Nephron progenitor cell (in vitro differentiated cells): ENCODE results near the gene HSD17B1.
"Not testable (repeated sequence)": the region's sequence is repeated elsewhere in the genome, so short reads cannot be mapped to it uniquely, and the experiment has no call there.

ENCODE experiments used
- DNase-seq: peaks from one replicate; pipeline ENCODE4 v3.0.0; 2021
- H3K27ac Mint-ChIP-seq: 2 replicates; pipeline ENCODE4 v1.8.0; 2021; ENCODE audit warnings: mild to moderate bottlenecking, moderate library complexity, mixed read lengths
- H3K27me3 Mint-ChIP-seq: 2 replicates; pipeline ENCODE4 v1.8.0; 2021; ENCODE audit warnings: mild to moderate bottlenecking, low read depth, mixed read lengths; ENCODE audit not compliant: poor library complexity
- H3K36me3 Mint-ChIP-seq: 2 replicates; pipeline ENCODE4 v1.8.0; 2021; ENCODE audit warnings: low read depth, mixed read lengths
- H3K4me1 Mint-ChIP-seq: 2 replicates; pipeline ENCODE4 v1.8.0; 2021; ENCODE audit warnings: mixed read lengths
- H3K4me3 Mint-ChIP-seq: 2 replicates; pipeline ENCODE4 v1.8.0; 2021; ENCODE audit warnings: mild to moderate bottlenecking, moderate library complexity, mixed read lengths
- H3K9me3 Mint-ChIP-seq: 2 replicates; pipeline ENCODE4 v1.8.0; 2021; ENCODE audit warnings: mild to moderate bottlenecking, moderate library complexity, mixed read lengths
- TF ChIP-seq, protein P1 (sequence below): fragments of 200-600 bp; sonication (generic); IDR thresholded peaks from 2 replicates; pipeline ENCODE4 v1.5.0; 2021; ENCODE audit warnings: antibody characterized with exemption

HSD17B1 gene

DNA sequence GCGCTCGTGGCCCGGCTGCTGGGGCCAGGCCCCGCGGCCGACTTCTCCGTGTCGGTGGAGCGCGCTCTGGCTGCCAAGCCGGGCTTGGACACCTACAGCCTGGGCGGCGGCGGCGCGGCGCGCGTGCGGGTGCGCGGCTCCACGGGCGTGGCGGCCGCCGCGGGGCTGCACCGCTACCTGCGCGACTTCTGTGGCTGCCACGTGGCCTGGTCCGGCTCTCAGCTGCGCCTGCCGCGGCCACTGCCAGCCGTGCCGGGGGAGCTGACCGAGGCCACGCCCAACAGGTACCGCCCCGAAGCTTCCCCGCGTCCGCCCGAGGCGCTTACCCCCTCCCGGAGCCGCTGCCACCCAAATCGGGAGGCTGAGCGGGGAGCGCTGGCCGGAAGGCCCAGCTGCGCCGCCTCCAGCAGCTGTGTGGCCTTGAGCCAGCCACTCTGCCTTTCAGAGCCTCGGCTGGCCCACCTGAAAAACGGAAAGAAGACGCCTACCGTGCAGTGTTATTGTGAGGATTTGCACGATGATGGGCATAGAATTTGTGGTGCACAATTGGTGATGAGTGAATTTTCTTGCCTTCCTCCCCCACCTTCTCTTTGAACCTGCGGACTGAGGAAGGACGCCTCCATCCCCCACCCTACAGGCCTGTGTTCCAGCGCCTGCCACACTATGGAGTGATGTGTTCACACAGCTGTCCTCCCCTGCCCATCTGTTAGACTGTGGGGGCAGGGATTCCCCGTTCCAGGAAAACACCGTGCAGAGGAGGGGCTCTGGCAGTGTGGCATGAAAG, 16.2 kb upstream of the HSD17B1 start:
- Mint-ChIP-seq H3K9me3 (no peaks in the 10 kb centered on the region), H3K27ac (peak overlapping the region; percentile 89), H3K36me3 (peaks cover 12% of the 10 kb centered on the region), H3K4me1 (peaks cover 53% of the 10 kb centered on the region), H3K4me3 (peak overlapping the region; percentile 85), H3K27me3 (peaks cover 12% of the 10 kb centered on the region)
- peak; percentile 77 for DNase-seq
- TF ChIP-seq, protein P1, sequence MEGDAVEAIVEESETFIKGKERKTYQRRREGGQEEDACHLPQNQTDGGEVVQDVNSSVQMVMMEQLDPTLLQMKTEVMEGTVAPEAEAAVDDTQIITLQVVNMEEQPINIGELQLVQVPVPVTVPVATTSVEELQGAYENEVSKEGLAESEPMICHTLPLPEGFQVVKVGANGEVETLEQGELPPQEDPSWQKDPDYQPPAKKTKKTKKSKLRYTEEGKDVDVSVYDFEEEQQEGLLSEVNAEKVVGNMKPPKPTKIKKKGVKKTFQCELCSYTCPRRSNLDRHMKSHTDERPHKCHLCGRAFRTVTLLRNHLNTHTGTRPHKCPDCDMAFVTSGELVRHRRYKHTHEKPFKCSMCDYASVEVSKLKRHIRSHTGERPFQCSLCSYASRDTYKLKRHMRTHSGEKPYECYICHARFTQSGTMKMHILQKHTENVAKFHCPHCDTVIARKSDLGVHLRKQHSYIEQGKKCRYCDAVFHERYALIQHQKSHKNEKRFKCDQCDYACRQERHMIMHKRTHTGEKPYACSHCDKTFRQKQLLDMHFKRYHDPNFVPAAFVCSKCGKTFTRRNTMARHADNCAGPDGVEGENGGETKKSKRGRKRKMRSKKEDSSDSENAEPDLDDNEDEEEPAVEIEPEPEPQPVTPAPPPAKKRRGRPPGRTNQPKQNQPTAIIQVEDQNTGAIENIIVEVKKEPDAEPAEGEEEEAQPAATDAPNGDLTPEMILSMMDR: no peak

DNA sequence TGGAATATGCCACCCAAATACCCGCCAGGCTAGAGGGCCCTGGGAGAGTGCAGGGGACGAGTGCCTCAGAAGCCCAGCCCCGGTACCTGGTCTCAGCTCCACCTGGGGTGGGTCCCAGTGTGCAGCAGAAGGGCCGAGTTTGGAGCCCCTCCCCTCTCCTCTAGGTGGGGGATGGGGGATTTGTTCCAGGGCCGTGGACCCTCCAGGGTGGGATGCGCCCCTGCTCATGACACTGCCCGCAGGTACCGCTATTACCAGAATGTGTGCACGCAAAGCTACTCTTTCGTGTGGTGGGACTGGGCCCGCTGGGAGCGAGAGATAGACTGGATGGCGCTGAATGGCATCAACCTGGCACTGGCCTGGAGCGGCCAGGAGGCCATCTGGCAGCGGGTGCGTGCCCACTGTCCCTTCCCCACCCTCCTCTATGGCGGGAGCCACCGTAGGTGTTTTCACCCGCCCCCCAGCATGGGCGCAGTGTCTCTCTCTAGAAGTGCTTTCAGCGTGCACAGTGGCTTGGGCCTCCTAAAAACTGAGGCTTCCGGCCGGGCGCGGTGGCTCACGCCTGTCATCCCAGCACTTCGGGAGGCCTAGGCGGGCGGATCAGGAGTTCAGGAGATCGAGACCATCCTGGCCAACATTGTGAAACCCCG, 15.4 kb upstream of the HSD17B1 start:
- Mint-ChIP-seq H3K4me1 (peaks cover 49% of the 10 kb centered on the region), H3K4me3 (peak overlapping the region; percentile 85), H3K9me3 (no peaks in the 10 kb centered on the region), H3K36me3 (peaks cover 12% of the 10 kb centered on the region), H3K27ac (peak overlapping the region; percentile 89), H3K27me3 (peaks cover 12% of the 10 kb centered on the region)
- TF ChIP-seq, protein P1: no peak
- no peak for DNase-seq

DNA sequence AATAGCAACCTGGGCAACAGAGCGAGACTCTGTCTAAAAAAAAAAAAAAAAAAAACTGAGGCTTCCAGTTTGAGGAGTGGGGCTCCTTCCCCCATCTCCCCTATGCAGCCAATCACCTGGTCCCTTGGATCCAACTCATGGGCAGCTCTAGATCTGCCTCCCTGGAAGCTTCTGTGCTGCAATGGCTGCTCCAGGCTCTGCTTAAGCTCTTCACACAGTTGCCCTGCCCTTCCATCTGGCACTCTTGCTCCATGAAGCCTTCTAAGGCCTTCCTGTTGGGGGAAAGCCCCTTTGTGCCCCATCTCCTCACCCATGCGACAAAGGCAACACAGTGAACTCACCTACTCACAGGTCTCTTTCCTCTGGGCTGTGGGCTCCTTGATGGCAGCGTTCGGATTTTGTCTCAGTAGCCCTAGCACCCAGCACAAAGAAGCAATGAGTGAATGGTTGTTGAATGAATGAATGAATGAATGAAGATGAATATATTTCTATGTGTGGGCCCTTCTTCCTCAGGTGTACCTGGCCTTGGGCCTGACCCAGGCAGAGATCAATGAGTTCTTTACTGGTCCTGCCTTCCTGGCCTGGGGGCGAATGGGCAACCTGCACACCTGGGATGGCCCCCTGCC, 14.8 kb upstream of the HSD17B1 start:
- Mint-ChIP-seq H3K27ac (no peak overlapping the region), H3K27me3 (peaks cover 12% of the 10 kb centered on the region), H3K9me3 (no peaks in the 10 kb centered on the region), H3K4me3 (peak overlapping the region; percentile 73), H3K4me1 (peaks cover 49% of the 10 kb centered on the region), H3K36me3 (peaks cover 12% of the 10 kb centered on the region)
- TF ChIP-seq, protein P1: no peak
- no peak for DNase-seq

DNA sequence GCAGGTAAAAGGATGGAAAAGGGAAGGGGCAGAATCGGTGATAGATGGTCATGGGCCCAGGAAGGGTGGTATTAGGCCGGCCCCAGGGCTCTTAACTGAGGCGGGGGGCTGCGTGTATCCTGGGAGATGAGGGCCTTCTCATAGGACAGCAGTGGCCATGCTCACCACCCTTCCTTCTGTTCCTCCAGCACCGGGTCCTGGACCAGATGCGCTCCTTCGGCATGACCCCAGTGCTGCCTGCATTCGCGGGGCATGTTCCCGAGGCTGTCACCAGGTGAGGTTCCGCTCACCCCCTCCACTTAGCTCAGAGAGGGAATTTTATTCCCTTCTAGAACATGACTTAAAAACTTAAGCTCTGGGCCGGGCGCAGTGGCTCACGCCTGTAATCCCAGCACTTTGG, 14.2 kb upstream of the HSD17B1 start:
- H3K36me3 Mint-ChIP-seq: peaks cover 12% of the 10 kb centered on the region
- peaks cover 9% of the 10 kb centered on the region for H3K27me3 Mint-ChIP-seq
- DNase-seq: no peak
- peaks cover 45% of the 10 kb centered on the region for H3K4me1 Mint-ChIP-seq
- no peak overlapping the region for H3K4me3 Mint-ChIP-seq
- H3K9me3 Mint-ChIP-seq: no peaks in the 10 kb centered on the region
- no peak overlapping the region for H3K27ac Mint-ChIP-seq
- TF ChIP-seq, protein P1: no peak

DNA sequence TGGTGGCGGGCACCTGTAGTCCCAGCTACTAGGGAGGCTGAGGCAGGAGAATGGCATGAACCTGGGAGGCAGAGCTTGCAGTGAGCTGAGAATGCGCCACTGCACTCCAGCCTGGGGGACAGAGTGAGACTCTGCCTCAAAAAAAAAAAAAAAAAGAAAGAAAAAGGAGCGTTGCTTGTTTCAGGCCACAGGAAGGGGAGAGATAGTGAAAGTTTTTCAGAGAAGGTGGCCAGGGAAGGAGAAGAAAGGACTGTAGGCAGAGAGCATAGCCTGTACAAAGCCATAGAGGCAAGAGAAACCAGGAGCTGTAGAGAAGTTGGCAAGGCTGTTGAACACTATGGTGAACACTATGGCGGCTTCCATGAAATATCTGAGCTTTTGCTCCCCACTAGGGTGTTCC, 12.2 kb upstream of the HSD17B1 start:
- not testable (repeated sequence) for H3K27me3 Mint-ChIP-seq, H3K4me3 Mint-ChIP-seq, DNase-seq, H3K9me3 Mint-ChIP-seq
- peak overlapping the region; percentile 84 for H3K27ac Mint-ChIP-seq
- H3K4me1 Mint-ChIP-seq: peaks cover 35% of the 10 kb centered on the region
- H3K36me3 Mint-ChIP-seq: peaks cover 17% of the 10 kb centered on the region

DNA sequence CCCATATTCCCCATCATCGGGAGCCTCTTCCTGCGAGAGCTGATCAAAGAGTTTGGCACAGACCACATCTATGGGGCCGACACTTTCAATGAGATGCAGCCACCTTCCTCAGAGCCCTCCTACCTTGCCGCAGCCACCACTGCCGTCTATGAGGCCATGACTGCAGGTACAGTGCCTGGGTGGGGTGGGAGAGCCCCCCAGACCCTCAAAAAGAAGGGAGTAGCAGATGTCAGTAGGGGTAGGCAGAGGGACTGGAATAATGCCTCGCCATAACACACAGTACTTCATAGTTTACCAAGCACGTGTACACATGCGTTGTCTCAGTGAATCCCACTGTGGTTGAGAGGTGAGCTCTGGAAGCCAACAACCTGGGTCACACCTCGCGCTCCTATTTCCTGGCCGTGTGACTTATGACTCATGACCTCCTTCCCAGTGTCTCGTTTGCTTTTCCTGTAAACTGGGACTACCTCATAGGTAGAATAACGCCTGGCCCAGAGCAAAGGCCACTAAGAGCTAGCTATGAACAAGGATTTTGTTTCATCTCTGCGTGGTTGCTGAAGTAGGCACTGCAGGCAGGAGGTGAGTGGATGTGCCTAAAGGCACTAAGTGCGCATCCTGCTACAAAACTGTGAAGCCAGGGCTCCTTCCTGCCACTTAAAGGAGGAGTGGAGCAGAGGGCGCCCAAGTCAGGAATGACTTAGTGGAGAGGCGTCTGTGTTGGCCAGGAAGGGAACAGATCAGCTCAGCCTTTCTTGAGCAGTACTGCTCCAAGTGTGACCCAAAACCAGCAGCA, 11.5 kb upstream of the HSD17B1 start:
- Mint-ChIP-seq H3K9me3 (no peaks in the 10 kb centered on the region), H3K36me3 (peaks cover 17% of the 10 kb centered on the region), H3K4me3 (no peak overlapping the region), H3K27ac (peak overlapping the region; percentile 91), H3K4me1 (peaks cover 31% of the 10 kb centered on the region), H3K27me3 (peaks cover 3% of the 10 kb centered on the region)
- DNase-seq: no peak
- TF ChIP-seq, protein P1: no peak
